ENCODE measurements around the gene RBFOX2. TPM values are rescaled to one million over a fixed set of nuclear protein-coding genes. Genes with fewer than 3 reads are reported as not detected.

RBFOX2 gene, protein sequence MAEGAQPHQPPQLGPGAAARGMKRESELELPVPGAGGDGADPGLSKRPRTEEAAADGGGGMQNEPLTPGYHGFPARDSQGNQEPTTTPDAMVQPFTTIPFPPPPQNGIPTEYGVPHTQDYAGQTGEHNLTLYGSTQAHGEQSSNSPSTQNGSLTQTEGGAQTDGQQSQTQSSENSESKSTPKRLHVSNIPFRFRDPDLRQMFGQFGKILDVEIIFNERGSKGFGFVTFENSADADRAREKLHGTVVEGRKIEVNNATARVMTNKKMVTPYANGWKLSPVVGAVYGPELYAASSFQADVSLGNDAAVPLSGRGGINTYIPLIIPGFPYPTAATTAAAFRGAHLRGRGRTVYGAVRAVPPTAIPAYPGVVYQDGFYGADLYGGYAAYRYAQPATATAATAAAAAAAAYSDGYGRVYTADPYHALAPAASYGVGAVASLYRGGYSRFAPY
- 100 to 1,000 TPM; 103 to 139 (median 108) TPM for total RNA-seq

DNA sequence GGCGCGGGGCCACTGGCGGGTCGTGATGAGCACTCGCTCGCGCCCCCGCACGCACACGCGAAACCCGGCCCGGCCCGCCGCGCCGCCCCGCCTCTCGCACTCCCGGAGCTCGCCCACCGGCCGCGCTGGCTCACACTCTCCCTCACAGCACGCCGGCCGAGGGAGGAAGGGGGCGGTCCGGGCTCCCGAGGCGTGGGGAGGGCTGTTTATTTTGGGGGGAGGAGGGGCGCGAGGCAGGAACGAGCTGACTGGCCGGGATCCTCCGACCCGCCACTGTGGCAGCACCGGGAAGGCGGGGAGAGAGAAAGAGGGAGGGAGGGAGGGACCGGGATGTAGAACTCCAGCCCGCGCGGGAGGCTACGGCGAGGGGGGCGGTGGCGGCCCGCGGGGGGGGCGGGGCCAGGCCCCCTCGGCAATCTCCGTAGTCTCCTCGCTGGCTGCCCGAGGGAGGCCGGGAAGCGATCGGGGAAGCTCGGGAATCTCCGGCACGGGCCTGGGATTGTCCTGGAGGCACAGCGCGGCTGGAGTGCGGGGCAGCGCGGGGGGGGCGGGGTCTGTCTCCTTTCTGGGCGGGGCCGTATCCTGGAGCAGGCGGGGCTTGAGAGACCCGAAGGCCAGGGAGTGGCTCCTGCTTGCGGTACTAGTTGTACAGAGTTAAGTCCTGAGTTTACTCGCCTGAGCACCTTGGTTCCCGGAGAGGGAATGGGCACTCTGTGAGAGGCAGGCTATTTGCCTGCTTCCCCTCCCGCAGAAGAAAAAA, at the start of gene RBFOX2:
Gene RBFOX2 (minus strand): TSS at position 179 of the 760 bp plus-strand sequence. CDS start 399 bp downstream, outside the sequence.
- peak in 1 of 2 donors; percentile 80 for TF ChIP-seq POLR2A (IDR thresholded peaks at IDR 0.05)
- TF ChIP-seq, protein P1, sequence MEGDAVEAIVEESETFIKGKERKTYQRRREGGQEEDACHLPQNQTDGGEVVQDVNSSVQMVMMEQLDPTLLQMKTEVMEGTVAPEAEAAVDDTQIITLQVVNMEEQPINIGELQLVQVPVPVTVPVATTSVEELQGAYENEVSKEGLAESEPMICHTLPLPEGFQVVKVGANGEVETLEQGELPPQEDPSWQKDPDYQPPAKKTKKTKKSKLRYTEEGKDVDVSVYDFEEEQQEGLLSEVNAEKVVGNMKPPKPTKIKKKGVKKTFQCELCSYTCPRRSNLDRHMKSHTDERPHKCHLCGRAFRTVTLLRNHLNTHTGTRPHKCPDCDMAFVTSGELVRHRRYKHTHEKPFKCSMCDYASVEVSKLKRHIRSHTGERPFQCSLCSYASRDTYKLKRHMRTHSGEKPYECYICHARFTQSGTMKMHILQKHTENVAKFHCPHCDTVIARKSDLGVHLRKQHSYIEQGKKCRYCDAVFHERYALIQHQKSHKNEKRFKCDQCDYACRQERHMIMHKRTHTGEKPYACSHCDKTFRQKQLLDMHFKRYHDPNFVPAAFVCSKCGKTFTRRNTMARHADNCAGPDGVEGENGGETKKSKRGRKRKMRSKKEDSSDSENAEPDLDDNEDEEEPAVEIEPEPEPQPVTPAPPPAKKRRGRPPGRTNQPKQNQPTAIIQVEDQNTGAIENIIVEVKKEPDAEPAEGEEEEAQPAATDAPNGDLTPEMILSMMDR (IDR thresholded peaks at IDR 0.05): no peak
- no peaks in the 10 kb centered on the region for H3K36me3 ChIP-seq
- peak; percentile 98 for DNase-seq
- H3K4me3 ChIP-seq (replicated peaks in 1 of 3): peak within 1 kb of the TSS; percentile 42 to 91 (median 63)
- intact Hi-C loops (cut with DNase I): no loop called here
- no peaks in the 10 kb centered on the region for H3K9me3 ChIP-seq
- no peaks in the 10 kb centered on the region for H3K27me3 ChIP-seq
- peak within 1 kb of the TSS; percentile 83 to 87 (median 85) for H3K27ac ChIP-seq
- peaks cover 15 to 19% of the 10 kb centered on the region in 2 donors for H3K4me1 ChIP-seq
- WGBS, 2 donors: 0 to 1% methylated on average over 31 to 33 of the region's 74 CpGs

DNA sequence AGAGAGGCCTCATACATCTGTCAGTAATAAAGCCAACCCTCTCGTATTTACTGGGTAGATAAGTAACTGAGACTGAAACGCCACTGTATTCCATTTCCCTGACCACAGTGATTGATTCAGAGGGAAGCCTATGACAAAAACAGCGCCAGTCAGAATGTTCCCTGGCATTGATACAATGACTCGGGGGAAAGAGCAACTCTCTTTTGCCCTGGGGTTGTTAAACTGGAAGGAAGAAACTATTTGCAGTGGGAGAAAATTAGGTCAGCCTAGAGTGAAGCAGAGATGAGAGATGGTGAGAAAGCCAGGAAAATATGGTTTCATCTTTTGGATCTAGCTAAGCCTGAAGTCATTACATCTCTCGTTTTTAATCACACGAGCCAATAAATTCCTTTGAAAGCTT, 48.6 kb upstream of the RBFOX2 start:
- no peak for DNase-seq
- no peak overlapping the region for H3K4me3 ChIP-seq (replicated peaks in 1 of 3)
- WGBS, 2 donors: 73% methylated on average over 6 of the region's 6 CpGs
- H3K9me3 ChIP-seq: no peaks in the 10 kb centered on the region
- no peaks in the 10 kb centered on the region for H3K4me1 ChIP-seq
- no peaks in the 10 kb centered on the region for H3K27me3 ChIP-seq
- H3K36me3 ChIP-seq: no peaks in the 10 kb centered on the region
- intact Hi-C loops (cut with DNase I): no loop called here
- TF ChIP-seq, protein P1 (IDR thresholded peaks at IDR 0.05): no peak
- no peak for TF ChIP-seq POLR2A (IDR thresholded peaks at IDR 0.05)
- no peak overlapping the region for H3K27ac ChIP-seq

DNA sequence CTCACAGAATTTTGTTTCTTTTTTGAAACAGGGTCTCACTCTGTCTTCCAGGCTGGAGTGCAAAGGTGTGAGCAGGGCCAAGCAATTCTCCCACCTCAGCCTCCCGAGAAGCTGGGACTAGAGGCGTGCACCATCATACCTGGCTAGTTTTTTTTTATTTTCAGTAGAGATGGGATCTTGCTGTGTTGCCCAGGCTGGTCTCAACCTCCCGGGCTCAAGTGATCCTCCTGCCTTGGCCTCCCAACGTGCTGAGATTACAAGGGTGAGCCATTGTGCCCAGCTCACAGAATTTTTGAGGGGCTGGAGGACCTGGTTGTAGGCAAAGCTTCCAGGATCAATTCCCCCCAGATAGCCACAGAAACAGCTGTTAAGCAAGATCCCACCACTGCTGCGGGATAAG, 47.1 kb upstream of the RBFOX2 start:
- intact Hi-C loops (cut with DNase I): no loop called here
- Histone ChIP-seq H3K9me3 (no peaks in the 10 kb centered on the region), H3K4me3 (replicated peaks in 1 of 3) (no peak overlapping the region), H3K36me3 (no peaks in the 10 kb centered on the region), H3K27me3 (no peaks in the 10 kb centered on the region), H3K4me1 (no peaks in the 10 kb centered on the region), H3K27ac (no peak overlapping the region)
- no peak for TF ChIP-seq POLR2A (IDR thresholded peaks at IDR 0.05)
- TF ChIP-seq, protein P1 (IDR thresholded peaks at IDR 0.05): no peak
- 98 to 100% methylated on average over 5 of the region's 5 CpGs for WGBS, 2 donors
- no peak for DNase-seq

GRCh38 chr22:36075230-36075629, 46.6 kb upstream of the RBFOX2 start:
- TF ChIP-seq, protein P1 (IDR thresholded peaks at IDR 0.05): no peak
- no peak for TF ChIP-seq POLR2A (IDR thresholded peaks at IDR 0.05)
- DNase-seq: no peak
- no peaks in the 10 kb centered on the region for H3K4me1 ChIP-seq
- H3K27me3 ChIP-seq: no peaks in the 10 kb centered on the region
- intact Hi-C loops (cut with DNase I): no loop called here
- H3K4me3 ChIP-seq (replicated peaks in 1 of 3): no peak overlapping the region
- 87 to 95% methylated on average over 5 of the region's 5 CpGs for WGBS, 2 donors
- H3K27ac ChIP-seq: no peak overlapping the region
- H3K9me3 ChIP-seq: no peaks in the 10 kb centered on the region
- H3K36me3 ChIP-seq: no peaks in the 10 kb centered on the region
